Caco-2 (cell line): ENCODE results near the gene MRGPRG. TPM values are rescaled to one million over a fixed set of nuclear protein-coding genes. Genes with fewer than 3 reads are reported as not detected.

Experiments
- BruUV-seq: library from RNA; stranded (reverse); fragments of 400-500 nt; replicated peaks from 2 replicates; lab custom pipeline; 2021; lab: Mats Ljungman, UMichigan
- CTCF ChIA-PET: fragments of 300-600 bp; sonication (Branson Sonifier 250); formaldehyde crosslinking; loops from one replicate; lab custom pipeline; 2022; ENCODE audit warnings: antibody characterized with exemption; lab: Charles Lee
- POLR2A ChIA-PET: fragments of 300-600 bp; sonication (Branson Sonifier 250); formaldehyde crosslinking; loops from one replicate; lab custom pipeline; 2022; ENCODE audit warnings: antibody characterized with exemption; lab: Charles Lee
- DNase-seq, 2 experiments: peaks; one replicate each; pipeline versions ENCODE4 v3.0.0 to v3.0.0-alpha.2; 2020 to 2022
- H3K27me3 ChIP-seq: replicated peaks from 2 replicates; pipeline ENCODE4 v1.6.0; 2011; ENCODE audit warnings: low read length; ENCODE audit not compliant: control insufficient read depth, insufficient read depth
- H3K36me3 ChIP-seq: 2 replicates; pipeline ENCODE4 v1.5.1; 2011; ENCODE audit warnings: low read length; ENCODE audit not compliant: control insufficient read depth, insufficient read depth
- H3K4me1 ChIP-seq: fragments of 250-450 bp; sonication (Bioruptor Pico); 2 replicates; pipeline ENCODE4 v1.5.1; 2020; ENCODE audit warnings: mild to moderate bottlenecking
- H3K4me3 ChIP-seq: 2 replicates; pipeline ENCODE4 v1.5.1; 2011; ENCODE audit warnings: low read depth, mild to moderate bottlenecking, control low read depth, low read length
- H3K9me3 ChIP-seq: fragments of 250-450 bp; sonication (Bioruptor Pico); 2 replicates; pipeline ENCODE4 v1.5.1; 2020; ENCODE audit warnings: mild to moderate bottlenecking, moderate library complexity
- H3K27ac Mint-ChIP-seq: one replicate; pipeline ENCODE4 v1.8.0; 2022; ENCODE audit warnings: mixed read lengths; ENCODE audit not compliant: unreplicated experiment
- H3K27me3 Mint-ChIP-seq: one replicate; pipeline ENCODE4 v1.8.0; 2022; ENCODE audit warnings: mixed read lengths; ENCODE audit not compliant: insufficient read depth, unreplicated experiment
- H3K36me3 Mint-ChIP-seq: one replicate; pipeline ENCODE4 v1.8.0; 2022; ENCODE audit warnings: mild to moderate bottlenecking, mixed read lengths; ENCODE audit not compliant: insufficient read depth, unreplicated experiment
- H3K4me1 Mint-ChIP-seq: one replicate; pipeline ENCODE4 v1.8.0; 2022; ENCODE audit warnings: low read depth, mixed read lengths; ENCODE audit not compliant: unreplicated experiment
- H3K4me3 Mint-ChIP-seq: one replicate; pipeline ENCODE4 v1.8.0; 2022; ENCODE audit warnings: mild to moderate bottlenecking, moderate library complexity, mixed read lengths; ENCODE audit not compliant: unreplicated experiment
- H3K9me3 Mint-ChIP-seq: one replicate; pipeline ENCODE4 v1.8.0; 2022; ENCODE audit warnings: mixed read lengths; ENCODE audit not compliant: unreplicated experiment
- intact Hi-C: fragments of 100-400 bp; cut with micrococcal nuclease; formaldehyde crosslinking; loops from one replicate; pipeline ENCODE4 v1.10.0; 2022; ENCODE audit not compliant: unreplicated experiment
- total RNA-seq: library from RNA; stranded (reverse); gene quantifications from 2 replicates; pipeline ENCODE4 v1.2.3, GENCODE V29; 2022
- TF ChIP-seq, protein P1 (sequence below), 2 experiments: fragments of 200-600 bp in 1 of 2; IDR thresholded peaks; 1 replicate in 1 of 2; 2 replicates in 1 of 2; pipeline versions ENCODE4 v1.5.1 to v1.8.0; 2011 to 2022; ENCODE audit warnings: antibody characterized with exemption in 1 of 2, control low read depth in 1 of 2, inconsistent platforms in 1 of 2, low read depth in 1 of 2, low read length in 1 of 2, mild to moderate bottlenecking in 1 of 2, moderate library complexity in 1 of 2; ENCODE audit not compliant: insufficient read depth in 1 of 2, severe bottlenecking in 1 of 2, unreplicated experiment in 1 of 2

Gene MRGPRG
- total RNA-seq, 1 experiment from 2014 or later, result not detected

GRCh38 chr11:3175194-3175593 lies 43.4 kb downstream of the MRGPRG start:
- no peak overlapping the region for H3K27ac Mint-ChIP-seq
- H3K36me3 Mint-ChIP-seq, result no peaks in the 10 kb centered on the region
- Histone ChIP-seq H3K4me3 (no peak overlapping the region), H3K4me1 (no peaks in the 10 kb centered on the region), H3K9me3 (peaks cover 18% of the 10 kb centered on the region), H3K27me3 (no peaks in the 10 kb centered on the region; the same call in 1 of the 2 replicates), H3K36me3 (no peaks in the 10 kb centered on the region)
- peaks cover 4% of the 10 kb centered on the region for H3K27me3 Mint-ChIP-seq
- intact Hi-C loops, result no loop called here
- no peak for DNase-seq
- ChIA-PET POLR2A (no interaction called here), CTCF (no interaction called here)
- no peak overlapping the region for H3K4me3 Mint-ChIP-seq
- BruUV-seq, result no TSS peak
- TF ChIP-seq, protein P1, sequence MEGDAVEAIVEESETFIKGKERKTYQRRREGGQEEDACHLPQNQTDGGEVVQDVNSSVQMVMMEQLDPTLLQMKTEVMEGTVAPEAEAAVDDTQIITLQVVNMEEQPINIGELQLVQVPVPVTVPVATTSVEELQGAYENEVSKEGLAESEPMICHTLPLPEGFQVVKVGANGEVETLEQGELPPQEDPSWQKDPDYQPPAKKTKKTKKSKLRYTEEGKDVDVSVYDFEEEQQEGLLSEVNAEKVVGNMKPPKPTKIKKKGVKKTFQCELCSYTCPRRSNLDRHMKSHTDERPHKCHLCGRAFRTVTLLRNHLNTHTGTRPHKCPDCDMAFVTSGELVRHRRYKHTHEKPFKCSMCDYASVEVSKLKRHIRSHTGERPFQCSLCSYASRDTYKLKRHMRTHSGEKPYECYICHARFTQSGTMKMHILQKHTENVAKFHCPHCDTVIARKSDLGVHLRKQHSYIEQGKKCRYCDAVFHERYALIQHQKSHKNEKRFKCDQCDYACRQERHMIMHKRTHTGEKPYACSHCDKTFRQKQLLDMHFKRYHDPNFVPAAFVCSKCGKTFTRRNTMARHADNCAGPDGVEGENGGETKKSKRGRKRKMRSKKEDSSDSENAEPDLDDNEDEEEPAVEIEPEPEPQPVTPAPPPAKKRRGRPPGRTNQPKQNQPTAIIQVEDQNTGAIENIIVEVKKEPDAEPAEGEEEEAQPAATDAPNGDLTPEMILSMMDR (IDR thresholded peaks at IDR 0.05; ENCODE audit: insufficient read depth in 1 of 2, low read depth in 1 of 2, low read length in 1 of 2, severe bottlenecking in 1 of 2, unreplicated experiment in 1 of 2), result no peak
- peaks cover 17% of the 10 kb centered on the region for H3K9me3 Mint-ChIP-seq
- no peaks in the 10 kb centered on the region for H3K4me1 Mint-ChIP-seq

DNA sequence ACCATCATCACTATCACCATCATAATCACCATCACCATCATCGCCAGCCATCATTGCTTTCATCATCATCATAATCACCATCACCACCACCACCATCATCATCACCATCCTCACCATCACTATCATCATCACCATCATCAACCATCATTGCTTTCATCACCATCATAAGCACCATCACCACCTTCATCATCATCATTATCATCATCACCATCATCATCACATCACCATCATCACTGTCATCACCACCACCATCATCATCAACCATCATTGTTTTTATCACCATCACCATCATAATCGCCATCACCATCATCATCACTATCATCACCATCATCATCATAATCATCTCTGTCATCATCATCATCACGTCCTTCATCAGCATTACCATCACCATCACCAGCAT lies 44.2 kb downstream of the MRGPRG start:
- Histone ChIP-seq H3K4me3 (no peak overlapping the region), H3K4me1 (no peaks in the 10 kb centered on the region), H3K27me3 (no peaks in the 10 kb centered on the region; the same call in 1 of the 2 replicates), H3K9me3 (peaks cover 18% of the 10 kb centered on the region), H3K36me3 (no peaks in the 10 kb centered on the region)
- no peak overlapping the region for H3K4me3 Mint-ChIP-seq
- peaks cover 11% of the 10 kb centered on the region for H3K9me3 Mint-ChIP-seq
- TF ChIP-seq, protein P1 (IDR thresholded peaks at IDR 0.05; ENCODE audit: insufficient read depth in 1 of 2, low read depth in 1 of 2, low read length in 1 of 2, severe bottlenecking in 1 of 2, unreplicated experiment in 1 of 2), result no peak
- H3K4me1 Mint-ChIP-seq, result no peaks in the 10 kb centered on the region
- ChIA-PET POLR2A (no interaction called here), CTCF (no interaction called here)
- intact Hi-C loops, result no loop called here
- no peak overlapping the region for H3K27ac Mint-ChIP-seq
- peaks cover 8% of the 10 kb centered on the region for H3K27me3 Mint-ChIP-seq
- BruUV-seq, result no TSS peak
- no peaks in the 10 kb centered on the region for H3K36me3 Mint-ChIP-seq
- DNase-seq, result no peak

DNA sequence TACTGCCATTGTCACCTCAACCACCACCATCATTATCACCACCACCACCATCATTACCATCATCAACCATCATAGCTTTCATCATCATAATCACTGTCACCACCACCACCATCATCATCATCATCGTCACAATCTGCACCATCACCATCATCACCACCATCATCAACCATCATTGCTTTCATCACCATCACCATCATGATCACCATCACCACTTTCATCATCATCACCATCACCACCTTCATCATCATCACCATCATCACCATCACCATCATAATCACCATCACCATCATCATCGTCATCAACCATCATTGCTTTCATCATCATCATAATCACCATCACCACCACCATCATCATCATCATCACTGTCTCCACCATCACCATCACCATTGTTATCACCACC lies 44.8 kb downstream of the MRGPRG start:
- intact Hi-C loops, result no loop called here
- Mint-ChIP-seq H3K9me3 (peaks cover 11% of the 10 kb centered on the region), H3K27ac (no peak overlapping the region), H3K36me3 (no peaks in the 10 kb centered on the region), H3K27me3 (peaks cover 8% of the 10 kb centered on the region), H3K4me1 (no peaks in the 10 kb centered on the region), H3K4me3 (no peak overlapping the region)
- no peak for DNase-seq
- Histone ChIP-seq H3K9me3 (peaks cover 18% of the 10 kb centered on the region), H3K36me3 (no peaks in the 10 kb centered on the region), H3K4me1 (no peaks in the 10 kb centered on the region), H3K4me3 (no peak overlapping the region), H3K27me3 (no peaks in the 10 kb centered on the region; the same call in 1 of the 2 replicates)
- ChIA-PET POLR2A (no interaction called here), CTCF (no interaction called here)
- TF ChIP-seq, protein P1 (IDR thresholded peaks at IDR 0.05; ENCODE audit: insufficient read depth in 1 of 2, low read depth in 1 of 2, low read length in 1 of 2, severe bottlenecking in 1 of 2, unreplicated experiment in 1 of 2), result no peak
- no TSS peak for BruUV-seq
